ENCODE results near the gene ZSCAN1. TPM values are rescaled to one million over a fixed set of nuclear protein-coding genes. Genes with fewer than 3 reads are reported as not detected.

The ZSCAN1 gene
- total RNA-seq, 1 donor: 0.36 TPM

DNA sequence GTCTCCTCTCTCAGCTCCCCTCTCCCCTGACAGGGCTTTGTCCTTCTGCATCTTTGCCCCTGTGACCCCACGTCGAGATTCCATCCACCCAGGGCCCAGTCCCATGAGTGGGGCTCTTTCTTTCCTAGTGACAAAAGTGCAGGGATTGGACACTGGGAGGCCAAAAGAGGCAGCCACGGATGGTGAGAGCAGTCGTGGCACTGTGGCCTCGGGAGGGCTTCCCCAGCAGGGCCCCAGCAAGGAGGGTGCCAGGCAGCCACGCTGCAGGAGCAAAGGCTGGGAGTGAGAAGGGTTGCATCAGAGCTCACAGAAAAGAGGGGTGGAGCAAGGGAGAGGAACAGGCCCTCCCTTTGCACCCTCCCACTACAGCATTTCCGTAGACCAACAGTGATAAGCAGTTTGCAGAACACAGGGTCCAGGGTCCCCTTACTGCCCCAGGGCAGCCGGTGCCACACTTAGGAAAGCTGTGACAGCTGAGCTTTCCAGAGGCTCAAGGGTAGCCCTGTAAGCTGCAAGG, 4.9 kb downstream of the ZSCAN1 start:
- TF ChIP-seq, protein P1, sequence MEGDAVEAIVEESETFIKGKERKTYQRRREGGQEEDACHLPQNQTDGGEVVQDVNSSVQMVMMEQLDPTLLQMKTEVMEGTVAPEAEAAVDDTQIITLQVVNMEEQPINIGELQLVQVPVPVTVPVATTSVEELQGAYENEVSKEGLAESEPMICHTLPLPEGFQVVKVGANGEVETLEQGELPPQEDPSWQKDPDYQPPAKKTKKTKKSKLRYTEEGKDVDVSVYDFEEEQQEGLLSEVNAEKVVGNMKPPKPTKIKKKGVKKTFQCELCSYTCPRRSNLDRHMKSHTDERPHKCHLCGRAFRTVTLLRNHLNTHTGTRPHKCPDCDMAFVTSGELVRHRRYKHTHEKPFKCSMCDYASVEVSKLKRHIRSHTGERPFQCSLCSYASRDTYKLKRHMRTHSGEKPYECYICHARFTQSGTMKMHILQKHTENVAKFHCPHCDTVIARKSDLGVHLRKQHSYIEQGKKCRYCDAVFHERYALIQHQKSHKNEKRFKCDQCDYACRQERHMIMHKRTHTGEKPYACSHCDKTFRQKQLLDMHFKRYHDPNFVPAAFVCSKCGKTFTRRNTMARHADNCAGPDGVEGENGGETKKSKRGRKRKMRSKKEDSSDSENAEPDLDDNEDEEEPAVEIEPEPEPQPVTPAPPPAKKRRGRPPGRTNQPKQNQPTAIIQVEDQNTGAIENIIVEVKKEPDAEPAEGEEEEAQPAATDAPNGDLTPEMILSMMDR (IDR thresholded peaks at IDR 0.05; ENCODE audit: extremely low read depth, low read depth, low read length): no peak
- DNase-seq (ENCODE audit: insufficient read length, low spot score, missing footprints): no peak
- Histone ChIP-seq H3K79me2 (ENCODE audit: insufficient read depth, low read length) (no peaks in the 10 kb centered on the region), H3K27ac (ENCODE audit: low read depth, low read length) (no peak overlapping the region), H3K27me3 (ENCODE audit: insufficient read depth, low read length) (no peaks in the 10 kb centered on the region), H3K4me3 (ENCODE audit: insufficient read depth, low read length) (no peak overlapping the region), H3K4me2 (ENCODE audit: insufficient read depth, low read length) (no peak overlapping the region), H3K36me3 (ENCODE audit: insufficient read depth, low read length) (no peaks in the 10 kb centered on the region), H3K4me1 (ENCODE audit: insufficient read depth, low read length) (no peaks in the 10 kb centered on the region), H4K20me1 (ENCODE audit: insufficient read depth, low read length) (no peaks in the 10 kb centered on the region), H2AFZ (ENCODE audit: low read length) (no peak overlapping the region), H3K9me3 (ENCODE audit: low read depth, low read length) (no peaks in the 10 kb centered on the region)

- TF ChIP-seq, protein P1 (IDR thresholded peaks at IDR 0.05; ENCODE audit: extremely low read depth, low read depth, low read length): no peak
- Histone ChIP-seq H3K9me3 (ENCODE audit: low read depth, low read length) (no peaks in the 10 kb centered on the region), H3K36me3 (ENCODE audit: insufficient read depth, low read length) (no peaks in the 10 kb centered on the region)
Observed at GRCh38 chr19:58040751-58041525, 7.1 kb downstream of the ZSCAN1 start.

DNA sequence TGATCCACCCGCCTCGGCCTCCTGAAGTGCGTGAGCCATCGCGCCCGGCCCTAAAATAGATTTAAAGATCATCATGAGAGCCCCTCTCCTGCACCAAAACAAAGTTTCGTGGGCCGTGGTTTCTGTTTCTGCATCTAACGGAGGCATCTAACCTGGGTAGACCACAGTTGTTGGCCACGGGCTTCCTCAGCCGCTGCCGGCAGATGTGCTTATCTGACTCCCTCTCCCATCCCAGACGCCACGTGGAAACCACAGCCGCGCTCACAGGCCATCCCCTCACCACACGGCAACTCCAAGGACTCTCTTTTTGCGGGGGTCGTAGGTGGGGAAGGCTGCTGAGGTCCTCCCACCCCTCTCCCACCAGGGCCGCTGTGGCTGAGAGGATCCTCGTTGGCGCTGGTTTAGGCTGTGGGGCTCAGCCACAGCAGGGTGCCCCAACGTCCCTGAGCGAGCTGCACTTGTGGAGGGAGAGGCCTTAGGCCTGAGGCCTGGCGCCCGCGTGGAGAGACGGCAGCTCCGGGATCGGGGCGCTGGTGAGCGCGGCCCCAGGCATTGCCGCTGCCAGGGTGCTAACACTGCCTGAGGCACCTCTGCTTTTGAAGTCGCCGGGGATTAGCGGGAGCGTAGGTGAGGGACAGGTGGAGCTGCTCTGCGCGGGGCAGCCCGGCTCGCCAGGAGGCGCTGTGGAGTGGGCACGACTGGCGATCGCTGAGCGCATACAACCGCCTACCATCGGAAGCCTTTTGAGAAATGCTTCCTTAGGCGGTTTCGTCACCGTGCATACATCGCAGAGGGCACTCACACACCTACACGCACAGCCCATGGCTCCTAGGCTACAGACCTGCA, 8.9 kb downstream of the ZSCAN1 start:
- no peaks in the 10 kb centered on the region for H3K27me3 ChIP-seq (ENCODE audit: insufficient read depth, low read length)
- no peak overlapping the region for H3K4me3 ChIP-seq (ENCODE audit: insufficient read depth, low read length)
- H3K4me1 ChIP-seq (ENCODE audit: insufficient read depth, low read length): no peaks in the 10 kb centered on the region
- H2AFZ ChIP-seq (ENCODE audit: low read length): no peak overlapping the region
- H3K36me3 ChIP-seq (ENCODE audit: insufficient read depth, low read length): no peaks in the 10 kb centered on the region
- TF ChIP-seq, protein P1 (IDR thresholded peaks at IDR 0.05; ENCODE audit: extremely low read depth, low read depth, low read length): no peak
- peak; percentile 65 for DNase-seq (ENCODE audit: insufficient read length, low spot score, missing footprints)
- H3K79me2 ChIP-seq (ENCODE audit: insufficient read depth, low read length): no peaks in the 10 kb centered on the region
- no peak overlapping the region for H3K27ac ChIP-seq (ENCODE audit: low read depth, low read length)
- H3K4me2 ChIP-seq (ENCODE audit: insufficient read depth, low read length): no peak overlapping the region
- H3K9me3 ChIP-seq (ENCODE audit: low read depth, low read length): peaks cover 3% of the 10 kb centered on the region
- no peaks in the 10 kb centered on the region for H4K20me1 ChIP-seq (ENCODE audit: insufficient read depth, low read length)

More at GRCh38 chr19:58040751-58041525, 7.1 kb downstream of the ZSCAN1 start:
- H3K27me3 ChIP-seq (ENCODE audit: insufficient read depth, low read length): no peaks in the 10 kb centered on the region
- no peak overlapping the region for H3K4me2 ChIP-seq (ENCODE audit: insufficient read depth, low read length)
- H3K27ac ChIP-seq (ENCODE audit: low read depth, low read length): no peak overlapping the region
- no peaks in the 10 kb centered on the region for H4K20me1 ChIP-seq (ENCODE audit: insufficient read depth, low read length)
- H3K79me2 ChIP-seq (ENCODE audit: insufficient read depth, low read length): no peaks in the 10 kb centered on the region
- H3K4me1 ChIP-seq (ENCODE audit: insufficient read depth, low read length): no peaks in the 10 kb centered on the region
- no peak overlapping the region for H2AFZ ChIP-seq (ENCODE audit: low read length)
- peak; percentile 73 for DNase-seq (ENCODE audit: insufficient read length, low spot score, missing footprints)
- no peak overlapping the region for H3K4me3 ChIP-seq (ENCODE audit: insufficient read depth, low read length)

GRCh38 chr19:58044391-58044790, 10.6 kb downstream of the ZSCAN1 start:
- no peaks in the 10 kb centered on the region for H3K27me3 ChIP-seq (ENCODE audit: insufficient read depth, low read length)
- H3K79me2 ChIP-seq (ENCODE audit: insufficient read depth, low read length): no peaks in the 10 kb centered on the region
- H3K4me1 ChIP-seq (ENCODE audit: insufficient read depth, low read length): no peaks in the 10 kb centered on the region
- no peak overlapping the region for H3K4me2 ChIP-seq (ENCODE audit: insufficient read depth, low read length)
- peaks cover 3% of the 10 kb centered on the region for H3K9me3 ChIP-seq (ENCODE audit: low read depth, low read length)
- TF ChIP-seq, protein P1 (IDR thresholded peaks at IDR 0.05; ENCODE audit: extremely low read depth, low read depth, low read length): no peak
- no peak overlapping the region for H2AFZ ChIP-seq (ENCODE audit: low read length)
- H3K27ac ChIP-seq (ENCODE audit: low read depth, low read length): no peak overlapping the region
- DNase-seq (ENCODE audit: insufficient read length, low spot score, missing footprints): no peak
- no peak overlapping the region for H3K4me3 ChIP-seq (ENCODE audit: insufficient read depth, low read length)
- no peaks in the 10 kb centered on the region for H3K36me3 ChIP-seq (ENCODE audit: insufficient read depth, low read length)
- H4K20me1 ChIP-seq (ENCODE audit: insufficient read depth, low read length): no peaks in the 10 kb centered on the region
